Femur (tissue), 1 donor: ENCODE data around the gene SOX12.
"Not testable (repeated sequence)": the region's sequence is repeated elsewhere in the genome, so short reads cannot be mapped to it uniquely, and the experiment has no call there.

Experiments used
- DNase-seq: peaks from one replicate; pipeline ENCODE4 v3.0.0-alpha.2; 2017

Gene SOX12

DNA sequence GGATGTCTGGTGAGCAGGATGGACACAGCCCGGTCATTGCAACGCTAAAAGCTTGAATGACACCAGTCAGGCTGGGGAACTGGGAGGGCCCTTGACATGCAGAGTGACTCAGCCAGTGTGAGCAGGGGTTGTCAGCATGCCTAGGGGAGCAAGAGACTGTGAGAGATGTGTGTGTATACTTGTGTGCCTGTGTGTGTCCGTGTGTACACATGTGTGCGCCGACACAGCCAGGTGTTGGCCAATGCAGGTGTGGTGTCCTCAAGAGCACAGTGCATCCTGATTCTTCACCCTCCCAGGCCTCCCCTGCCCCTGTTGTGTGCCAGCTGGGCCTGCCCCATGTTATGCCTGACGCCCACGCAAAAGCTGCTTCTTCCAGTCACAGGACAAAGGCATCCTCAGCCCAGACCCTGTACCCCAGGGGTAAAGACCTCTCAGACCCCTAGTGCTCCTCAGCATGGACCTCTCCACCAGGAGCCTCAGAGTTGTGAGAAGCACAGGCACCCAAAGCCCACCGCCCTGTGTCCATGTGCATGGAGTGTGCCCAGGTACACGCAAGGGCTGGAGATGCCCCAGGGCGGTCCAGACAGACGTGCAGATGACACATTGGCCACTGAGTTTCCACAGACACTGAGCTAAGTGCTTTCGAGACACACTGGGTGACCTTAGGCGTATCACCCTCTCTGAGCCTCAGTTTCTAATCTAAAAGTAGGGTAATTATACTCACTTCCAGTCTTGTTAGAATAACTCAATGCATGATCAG lies 38.1 kb downstream of the SOX12 start:
- DNase-seq, result no peak

DNA sequence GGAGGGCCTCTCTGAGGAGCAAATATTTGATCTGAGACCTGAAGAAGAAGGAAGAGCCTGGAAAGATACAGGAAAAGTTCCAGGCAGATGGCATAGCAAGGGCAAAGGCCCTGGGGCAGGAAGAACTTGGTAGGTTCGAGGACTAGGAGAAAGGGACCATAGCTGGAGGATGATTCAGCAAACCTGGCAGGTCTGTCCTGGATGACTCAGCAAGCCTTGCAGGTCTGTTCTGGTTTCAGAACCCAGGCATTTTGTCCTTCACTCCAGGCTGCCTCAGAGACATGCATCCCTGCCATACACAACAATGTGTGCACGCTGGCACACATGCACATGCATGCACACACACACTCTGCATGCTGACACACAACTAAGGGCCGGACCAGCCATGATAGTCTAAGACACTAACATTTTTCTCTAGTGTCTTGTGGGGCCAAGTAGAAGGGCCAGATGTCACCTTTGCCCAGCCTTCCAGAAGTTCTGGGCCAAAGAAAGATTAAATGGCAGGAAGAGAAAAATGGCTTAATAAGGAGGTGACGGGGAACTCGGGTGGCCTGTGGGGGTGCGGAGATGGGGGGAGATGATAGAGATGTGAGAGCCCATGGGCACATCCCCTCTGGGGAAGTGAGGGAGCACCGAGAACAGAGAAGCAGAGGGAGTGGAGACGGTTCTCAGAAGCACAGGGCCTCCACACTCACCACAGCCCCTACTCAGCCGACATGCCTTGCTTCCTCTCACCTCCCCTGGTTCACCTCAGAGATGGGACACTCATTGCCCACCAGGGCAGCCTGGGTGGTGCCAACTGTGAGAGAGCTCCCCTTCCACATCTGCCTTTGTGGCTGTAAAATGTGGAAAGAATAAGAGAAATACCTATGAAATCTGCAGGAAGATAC lies 39.8 kb downstream of the SOX12 start:
- DNase-seq, result no peak

DNA sequence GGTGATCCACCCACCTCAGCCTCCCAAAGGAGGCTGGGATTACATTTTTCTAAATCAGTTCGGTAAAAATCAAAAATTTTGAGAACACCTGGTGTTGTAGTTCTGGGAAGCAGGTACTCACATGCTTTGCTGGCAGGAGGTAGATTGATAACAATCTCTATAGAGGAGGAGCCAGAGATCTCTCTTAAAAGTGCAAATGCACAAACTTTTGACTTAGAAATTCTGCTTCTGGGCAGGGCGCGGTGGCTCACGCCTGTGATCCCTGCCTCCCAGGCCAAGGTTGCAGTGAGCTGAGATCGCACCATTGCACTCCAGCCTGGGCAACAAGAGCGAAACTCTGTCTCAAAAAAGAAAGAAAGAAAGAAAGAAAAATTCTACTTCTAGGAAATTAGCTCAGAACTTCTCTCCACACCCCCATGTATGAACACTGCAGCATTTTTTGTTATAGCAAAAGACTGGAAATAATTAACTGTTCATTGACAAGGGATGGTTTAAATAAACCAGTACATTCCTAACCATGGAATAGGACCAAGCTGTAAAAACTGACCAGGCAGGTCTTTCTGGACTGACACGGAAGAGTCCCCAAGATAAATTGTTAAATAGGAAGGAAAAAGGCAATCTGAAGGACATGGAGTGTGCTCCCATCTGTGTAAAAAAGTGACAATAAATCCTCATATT lies 40.8 kb downstream of the SOX12 start:
- DNase-seq, result no peak

DNA sequence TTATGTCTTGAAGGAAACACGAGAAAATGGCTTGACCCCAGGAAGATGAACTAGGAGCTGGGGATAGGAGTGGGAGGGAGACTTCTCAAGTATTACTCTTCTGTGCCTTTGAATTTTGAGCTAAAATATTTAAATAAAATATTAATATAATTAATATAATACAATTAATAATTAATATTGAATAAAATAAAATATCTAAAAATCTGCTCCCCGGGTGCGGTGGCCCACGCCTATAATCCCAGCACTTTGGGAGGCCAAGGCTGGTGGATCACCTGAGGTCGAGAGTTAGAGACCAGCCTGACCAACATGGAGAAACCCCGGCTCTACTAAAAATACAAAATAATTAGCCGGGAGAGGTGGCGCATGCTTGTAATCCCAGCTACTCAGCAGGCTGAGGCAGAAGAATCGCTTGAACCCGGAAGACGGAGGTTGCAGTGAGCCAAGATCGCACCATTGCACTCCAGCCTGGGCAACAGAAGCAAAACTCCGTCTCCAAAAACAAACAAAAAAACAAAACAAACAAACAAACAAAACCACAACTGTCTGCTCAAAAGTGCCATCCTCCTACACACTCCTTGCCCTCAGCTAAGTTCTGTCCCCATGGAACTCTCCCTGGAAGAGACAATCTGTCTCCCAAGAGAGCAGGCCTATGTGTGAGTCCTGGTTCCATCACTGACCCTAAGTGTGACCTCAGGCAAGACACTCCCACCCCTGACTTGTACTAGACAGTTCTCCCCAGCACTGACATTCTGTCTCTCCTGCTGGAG lies 41.5 kb downstream of the SOX12 start:
- DNase-seq, result no peak

DNA sequence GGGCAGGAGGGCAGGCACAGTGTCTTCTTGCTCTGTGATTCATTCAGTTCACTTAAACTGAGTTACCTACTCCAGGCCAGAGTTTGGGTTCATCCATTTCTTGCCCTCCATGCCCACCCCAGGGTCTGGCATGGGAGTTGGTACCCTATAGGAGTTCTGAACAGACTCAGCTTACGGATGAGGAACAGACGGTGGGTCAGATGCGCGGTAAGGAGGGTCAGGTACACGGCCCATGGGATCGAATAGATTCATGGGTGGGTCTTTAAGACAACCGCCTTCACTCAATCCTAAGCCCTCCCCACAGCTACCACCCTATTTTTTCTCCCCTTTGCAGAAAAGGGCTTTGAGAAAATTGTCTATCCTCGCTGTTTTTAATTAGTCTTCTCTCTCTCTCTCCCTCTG lies 42.1 kb downstream of the SOX12 start:
- no peak for DNase-seq

- DNase-seq, result no peak
These were observed 43.6 kb downstream of the SOX12 start for GRCh38 chr20:368915-369314.

GRCh38 chr20:370151-370600 lies 44.8 kb downstream of the SOX12 start:
- no peak for DNase-seq

DNA sequence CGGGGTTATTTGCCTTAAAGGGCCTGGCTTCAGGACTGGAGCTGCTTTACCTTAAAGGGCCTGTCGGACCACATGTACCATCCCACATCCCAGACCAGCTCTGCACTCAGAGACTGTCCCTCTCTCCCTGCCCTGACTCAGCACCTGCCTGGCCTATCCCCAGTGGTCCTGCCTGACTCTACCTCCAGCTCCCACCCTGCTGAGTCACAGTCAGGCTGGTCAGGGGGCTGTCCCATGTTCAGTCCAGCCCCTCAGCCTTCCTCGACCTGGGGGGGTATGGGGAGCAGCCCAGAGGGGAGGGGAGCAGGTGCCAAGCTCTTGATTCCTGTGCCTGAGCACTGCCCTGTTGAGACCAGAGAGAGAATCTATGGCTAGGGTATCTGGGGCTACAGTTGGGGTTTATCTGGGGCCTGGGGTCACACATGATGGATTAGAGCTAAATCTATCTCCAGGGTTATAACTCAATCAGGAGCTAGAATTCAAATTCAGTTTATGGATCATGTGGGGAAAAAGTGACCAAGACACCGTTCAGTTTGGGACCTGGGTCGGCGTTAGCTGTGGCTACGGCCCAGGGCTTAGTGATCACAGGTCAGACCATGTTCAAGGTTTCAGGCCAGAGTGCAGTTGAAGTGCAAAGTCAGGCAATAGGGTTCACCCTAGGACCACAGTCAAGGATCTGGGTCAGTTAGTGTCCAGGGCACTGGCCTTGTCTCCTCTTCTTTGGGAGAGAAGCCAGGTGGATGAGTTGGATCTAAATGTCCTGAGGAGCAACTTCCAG lies 45.8 kb downstream of the SOX12 start:
- DNase-seq, result no peak

DNA sequence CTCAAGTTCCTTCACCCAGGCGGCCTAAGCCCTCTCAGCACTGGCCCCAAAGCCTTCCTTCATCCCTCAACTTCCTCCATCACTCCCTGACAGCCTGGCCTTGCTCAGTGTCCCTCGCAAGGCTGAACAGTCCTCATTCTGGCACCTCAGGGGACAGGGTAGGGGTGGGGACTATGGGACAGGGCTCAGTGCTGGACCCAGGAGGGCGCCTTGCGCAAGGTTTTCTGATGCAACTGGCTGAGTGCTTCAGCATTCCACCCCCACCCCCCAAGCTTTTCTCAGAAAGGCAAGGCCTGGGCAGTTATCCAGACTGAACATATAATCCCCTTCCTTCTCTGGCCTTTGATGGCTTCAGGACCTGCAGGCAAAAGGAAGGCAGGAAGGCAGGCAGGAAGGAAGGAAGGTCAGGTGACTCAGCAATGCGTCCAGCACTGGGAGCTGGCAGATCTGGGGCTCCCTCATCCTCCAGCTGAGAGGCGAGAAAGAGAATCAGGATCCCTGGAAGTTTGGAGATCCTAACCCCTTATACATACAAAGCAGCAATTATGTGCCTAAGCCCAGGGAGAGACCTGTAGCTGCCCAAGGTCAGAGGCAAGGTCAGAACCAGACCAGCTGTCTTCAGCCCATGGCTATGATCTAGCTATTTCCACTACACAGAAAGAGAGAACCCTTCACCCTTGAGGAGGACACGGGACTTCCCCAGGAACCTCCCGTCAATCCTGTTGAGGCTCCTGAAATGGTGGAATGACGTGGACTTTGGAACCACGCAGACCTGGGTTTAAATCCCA lies 46.6 kb downstream of the SOX12 start:
- DNase-seq, result peak; percentile 50

- not testable (repeated sequence) for DNase-seq
These were observed 47.3 kb downstream of the SOX12 start for GRCh38 chr20:372543-373082.

DNA sequence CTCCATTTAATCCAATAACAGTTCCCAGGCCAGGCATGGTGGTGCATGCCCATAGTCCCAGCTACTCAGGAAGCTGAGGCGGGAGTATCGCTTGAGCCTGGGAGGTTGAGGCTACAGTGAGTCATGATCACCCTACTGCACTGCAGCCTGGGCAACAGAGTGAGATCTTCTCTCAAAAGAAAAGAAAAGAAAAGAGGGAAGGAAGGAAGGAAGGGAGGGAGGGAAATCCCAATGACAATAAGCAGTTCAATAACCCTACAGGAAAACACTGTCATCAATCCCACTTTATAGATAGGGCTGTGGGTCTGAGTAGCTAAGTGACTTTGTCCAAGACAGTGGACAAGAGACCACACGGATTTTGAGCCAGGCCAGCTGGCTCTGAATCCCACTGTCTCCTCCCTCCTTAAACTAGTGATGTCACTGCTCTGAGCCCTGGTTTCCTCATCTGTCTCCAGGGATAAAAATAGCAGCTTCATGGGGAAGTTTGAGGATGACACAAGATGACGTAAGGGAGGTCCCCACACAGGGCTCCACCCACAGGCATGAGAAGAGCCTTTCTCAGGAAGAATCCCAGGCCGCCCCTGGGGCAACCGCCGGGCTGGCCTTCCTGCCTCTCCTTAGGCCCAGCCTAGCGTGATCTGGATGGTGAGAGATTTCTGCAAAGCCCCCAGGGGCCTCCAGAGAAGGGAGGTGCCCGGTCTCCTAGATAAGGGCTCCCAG lies 48.0 kb downstream of the SOX12 start:
- peak; percentile 49 for DNase-seq

DNA sequence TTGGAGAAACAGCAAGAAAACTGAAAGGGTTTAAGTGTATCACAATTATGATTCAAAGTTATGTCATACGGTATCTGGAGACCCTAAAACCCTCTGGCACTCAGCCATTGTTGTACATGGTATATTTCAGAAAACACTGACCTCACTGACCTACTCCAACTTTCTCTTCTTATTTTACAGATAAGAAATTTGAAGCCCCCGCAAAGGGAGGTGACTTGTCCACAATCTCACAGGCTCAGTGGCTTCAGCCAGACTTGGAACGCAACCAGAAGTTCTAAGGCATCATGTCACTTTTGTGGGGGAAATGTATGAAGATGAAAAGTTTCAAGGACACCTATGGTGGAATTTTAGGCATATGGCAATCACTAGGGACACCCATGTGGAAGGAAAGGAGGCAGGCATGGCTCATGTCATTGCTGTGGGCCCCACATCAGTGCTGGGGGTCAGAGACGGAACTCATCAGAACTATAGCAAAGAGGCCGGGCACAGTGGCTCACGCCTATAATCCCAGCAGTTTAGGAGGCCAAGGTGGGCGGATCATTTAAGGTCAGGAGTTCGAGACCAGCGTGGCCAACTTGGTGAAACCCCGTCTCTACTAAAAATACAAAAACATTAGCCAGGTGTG lies 50.0 kb downstream of the SOX12 start:
- DNase-seq, result no peak

DNA sequence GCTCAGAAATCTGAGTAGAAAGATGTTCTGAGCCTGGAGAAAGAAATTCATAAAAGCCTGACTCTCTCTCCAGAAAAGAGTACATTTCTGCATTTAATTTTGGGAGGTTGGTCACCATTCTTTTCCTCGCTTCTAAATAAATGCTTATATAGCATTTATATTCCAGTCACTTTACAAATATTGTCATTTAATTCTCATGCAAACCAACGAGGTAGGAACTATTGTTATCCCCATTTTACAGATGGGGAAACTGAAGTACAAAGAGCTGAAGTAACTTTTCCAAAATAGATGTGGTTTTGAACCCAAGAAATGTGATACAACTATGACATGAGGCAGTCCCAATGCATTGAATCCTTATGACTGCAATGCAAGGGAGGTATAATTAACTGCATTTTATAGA lies 50.7 kb downstream of the SOX12 start:
- no peak for DNase-seq

GRCh38 chr20:376750-377149 lies 51.4 kb downstream of the SOX12 start:
- no peak for DNase-seq

DNA sequence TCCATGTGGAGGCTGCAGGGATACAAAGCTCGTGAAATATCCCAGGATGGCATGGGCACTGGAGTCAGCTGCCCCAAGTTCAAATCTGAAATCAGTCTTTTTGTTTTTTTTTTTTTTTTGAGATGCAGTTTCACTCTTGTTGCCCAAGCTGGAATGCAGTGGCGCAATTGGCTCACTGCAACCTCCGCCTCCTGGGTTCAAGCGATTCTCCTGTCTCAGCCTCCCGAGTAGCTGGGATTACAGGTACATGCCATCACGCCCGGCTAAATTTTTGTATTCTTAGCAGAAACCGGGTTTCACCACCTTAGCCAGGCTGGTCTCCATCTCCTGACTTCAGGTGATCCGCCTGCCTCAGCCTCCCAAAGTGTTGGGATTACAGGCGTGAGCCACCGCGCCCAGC lies 52.2 kb downstream of the SOX12 start:
- DNase-seq, result not testable (repeated sequence)

DNA sequence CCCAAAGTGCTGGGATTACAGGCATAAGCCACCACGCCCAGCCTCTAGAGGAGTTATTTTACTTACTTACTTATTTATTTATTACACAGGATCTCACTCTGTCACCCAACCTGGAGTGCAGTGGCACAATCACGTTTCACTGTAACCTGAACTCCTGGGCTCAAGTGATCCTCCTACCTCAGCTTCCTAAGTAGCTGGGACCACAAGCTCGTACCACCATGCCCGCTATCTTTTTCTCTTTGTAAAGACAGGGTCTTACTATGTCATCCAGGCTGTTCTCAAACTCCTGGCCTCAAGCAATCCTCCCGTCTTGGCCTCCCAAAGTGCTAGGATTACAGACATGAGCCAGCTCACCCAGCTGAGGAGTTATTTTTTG lies 53.6 kb downstream of the SOX12 start:
- DNase-seq, result no peak
